Smooth muscle cell (in vitro differentiated cells): ENCODE results near the gene MAGEA4. TPM values are rescaled to one million over a fixed set of nuclear protein-coding genes. Genes with fewer than 3 reads are reported as not detected.
A peak's percentile ranks its signal among the peaks of the same experiment; 100 is the strongest.

Experiments
- DNase-seq: peaks from one replicate; lab custom pipeline; 2025; ENCODE audit not compliant: unreplicated experiment; lab: John Stamatoyannopoulos, UW
- H2AFZ ChIP-seq: fragments of 200-600 bp; sonication (generic); 2 replicates; pipeline ENCODE4 v1.6.0; 2016; ENCODE audit warnings: antibody characterized with exemption, low read depth, mild to moderate bottlenecking
- H3F3A ChIP-seq: fragments of 200-600 bp; sonication (generic); 2 replicates; pipeline ENCODE4 v1.6.0; 2017; ENCODE audit warnings: antibody characterized with exemption, low read depth
- H3K27ac ChIP-seq: fragments of 200-600 bp; sonication (generic); 2 replicates; pipeline ENCODE4 v1.5.1; 2016; ENCODE audit warnings: low read depth, mild to moderate bottlenecking
- H3K27me3 ChIP-seq: fragments of 200-600 bp; sonication (generic); 2 replicates; pipeline ENCODE4 v1.6.1; 2016; ENCODE audit warnings: low read depth, mild to moderate bottlenecking
- H3K36me3 ChIP-seq: fragments of 200-600 bp; sonication (generic); 2 replicates; pipeline ENCODE4 v1.5.1; 2016; ENCODE audit warnings: low read depth
- H3K4me1 ChIP-seq: fragments of 200-600 bp; sonication (generic); 2 replicates; pipeline ENCODE4 v1.5.1; 2016; ENCODE audit warnings: low read depth
- H3K4me2 ChIP-seq: fragments of 200-600 bp; sonication (generic); 2 replicates; pipeline ENCODE4 v1.6.0; 2016; ENCODE audit warnings: mild to moderate bottlenecking
- H3K4me3 ChIP-seq: fragments of 200-600 bp; sonication (generic); 2 replicates; pipeline ENCODE4 v1.5.1; 2016; ENCODE audit warnings: mild to moderate bottlenecking
- H3K79me2 ChIP-seq: fragments of 200-600 bp; sonication (generic); 2 replicates; pipeline ENCODE4 v1.6.0; 2016; ENCODE audit warnings: low read depth, mild to moderate bottlenecking
- H3K9ac ChIP-seq: fragments of 200-600 bp; sonication (generic); 2 replicates; pipeline ENCODE4 v1.6.0; 2016; ENCODE audit warnings: low read depth
- H3K9me3 ChIP-seq: fragments of 200-600 bp; sonication (generic); replicated peaks from 2 replicates; pipeline ENCODE4 v1.5.1; 2016; ENCODE audit warnings: low read depth
- H4K20me1 ChIP-seq: fragments of 200-600 bp; sonication (generic); 2 replicates; pipeline ENCODE4 v1.6.0; 2016; ENCODE audit warnings: low read depth
- CTCF ChIP-seq: fragments of 200-600 bp; sonication (generic); IDR thresholded peaks from 2 replicates; pipeline ENCODE4 v1.5.1; 2017; ENCODE audit warnings: borderline replicate concordance, mild to moderate bottlenecking, antibody characterized with exemption; ENCODE audit not compliant: insufficient read depth, poor library complexity, severe bottlenecking
- WGBS: methylation state at CpG from one replicate; pipeline ENCODE4 v1.1.7; 2016; ENCODE audit warnings: low lambda C conversion rate; 5-methylcytosine and 5-hydroxymethylcytosine counted together
- polyA plus RNA-seq: library from polyadenylated mRNA; unstranded; fragments of >200 nt; fragmentation: Nextera tagmentation; extraction: Ambion mirVana; gene quantifications from 2 replicates; pipeline ENCODE4 v1.2.1, GENCODE V29; 2016
- total RNA-seq: library from RNA; depleted of rRNA; stranded (reverse); fragments of >200 nt; gene quantifications from 2 replicates; pipeline ENCODE4 v1.2.3, GENCODE V29; 2014

Gene MAGEA4
- total RNA-seq (not detected in 2 replicates), polyA plus RNA-seq (not detected in 2 replicates)

GRCh38 chrX:151912780-151913179, at the start of gene MAGEA4:
TSS of gene MAGEA4 (plus strand) at chrX:151912889. CDS start at chrX:151923665, 10,776 bp downstream.
- H3K27ac ChIP-seq = no peak within 1 kb of the TSS
- H3K27me3 ChIP-seq = no peaks in the 10 kb centered on the region
- no peaks in the 10 kb centered on the region for H3F3A ChIP-seq
- H3K9ac ChIP-seq = no peak within 1 kb of the TSS
- no peaks in the 10 kb centered on the region for H3K4me1 ChIP-seq
- H3K79me2 ChIP-seq = no peaks in the 10 kb centered on the region
- no peak within 1 kb of the TSS for H2AFZ ChIP-seq
- H4K20me1 ChIP-seq = no peaks in the 10 kb centered on the region
- H3K4me2 ChIP-seq = no peak within 1 kb of the TSS
- WGBS = 92% methylated on average over 11 of the region's 11 CpGs
- no peak for TF ChIP-seq CTCF
- H3K4me3 ChIP-seq = no peak within 1 kb of the TSS
- H3K36me3 ChIP-seq = no peaks in the 10 kb centered on the region
- H3K9me3 ChIP-seq = no peaks in the 10 kb centered on the region
- DNase-seq = no peak

GRCh38 chrX:151870602-151871001, 42.1 kb upstream of the MAGEA4 start:
- H3K9ac ChIP-seq = peak overlapping the region; percentile 50
- peak overlapping the region; percentile 87 for H3K27ac ChIP-seq
- H3K36me3 ChIP-seq = no peaks in the 10 kb centered on the region
- no peaks in the 10 kb centered on the region for H3K79me2 ChIP-seq
- H4K20me1 ChIP-seq = no peaks in the 10 kb centered on the region
- TF ChIP-seq CTCF = no peak
- H3K4me2 ChIP-seq = peak overlapping the region; percentile 51
- no peaks in the 10 kb centered on the region for H3K4me1 ChIP-seq
- 61% methylated on average over 1 of the region's 1 CpG for WGBS
- no peak for DNase-seq
- H3K9me3 ChIP-seq = no peaks in the 10 kb centered on the region
- no peaks in the 10 kb centered on the region for H3K27me3 ChIP-seq
- H2AFZ ChIP-seq = no peak overlapping the region
- no peaks in the 10 kb centered on the region for H3F3A ChIP-seq
- H3K4me3 ChIP-seq = no peak overlapping the region

- Histone ChIP-seq H3F3A (no peaks in the 10 kb centered on the region), H2AFZ (no peak overlapping the region), H3K9ac (peak overlapping the region; percentile 50), H3K27ac (peak overlapping the region; percentile 87), H3K36me3 (no peaks in the 10 kb centered on the region), H3K27me3 (no peaks in the 10 kb centered on the region), H4K20me1 (no peaks in the 10 kb centered on the region), H3K4me1 (no peaks in the 10 kb centered on the region), H3K4me2 (peak overlapping the region; percentile 51), H3K4me3 (no peak overlapping the region), H3K9me3 (no peaks in the 10 kb centered on the region), H3K79me2 (no peaks in the 10 kb centered on the region)
- DNase-seq = no peak
- TF ChIP-seq CTCF = no peak
- 74% methylated on average over 3 of the region's 3 CpGs for WGBS
Measured at GRCh38 chrX:151871244-151871643, 41.4 kb upstream of the MAGEA4 start.

GRCh38 chrX:151873096-151873495, 39.6 kb upstream of the MAGEA4 start:
- H3K4me2 ChIP-seq = no peak overlapping the region
- no peak overlapping the region for H3K27ac ChIP-seq

More at GRCh38 chrX:151873096-151873495, 39.6 kb upstream of the MAGEA4 start:
- Histone ChIP-seq H4K20me1 (no peaks in the 10 kb centered on the region), H3K4me3 (no peak overlapping the region), H3K36me3 (no peaks in the 10 kb centered on the region), H3K4me1 (no peaks in the 10 kb centered on the region), H3K79me2 (no peaks in the 10 kb centered on the region), H3F3A (no peaks in the 10 kb centered on the region), H3K27me3 (no peaks in the 10 kb centered on the region), H3K9me3 (no peaks in the 10 kb centered on the region), H2AFZ (no peak overlapping the region), H3K9ac (no peak overlapping the region)
- no peak for DNase-seq
- no peak for TF ChIP-seq CTCF
- WGBS = 57% methylated on average over 2 of the region's 2 CpGs
